IgD-negative memory B cell (primary cell): ENCODE data around the gene SCN4B. TPM values are rescaled to one million over a fixed set of nuclear protein-coding genes. Genes with fewer than 3 reads are reported as not detected.
A peak's percentile ranks its signal among the peaks of the same experiment; 100 is the strongest.

Source experiments
- H3K27ac Mint-ChIP-seq, 3 donors: one replicate each; pipeline ENCODE4 v1.8.0; 2020 to 2022; ENCODE audit warnings: mild to moderate bottlenecking in 3 of 3, mixed read lengths in 3 of 3, moderate library complexity in 1 of 3
- H3K27me3 Mint-ChIP-seq: one replicate; pipeline ENCODE4 v1.8.0; 2021; ENCODE audit warnings: mixed read lengths
- H3K36me3 Mint-ChIP-seq: one replicate; pipeline ENCODE4 v1.8.0; 2020; ENCODE audit warnings: mild to moderate bottlenecking, mixed read lengths
- H3K4me1 Mint-ChIP-seq, 3 donors: one replicate each; pipeline ENCODE4 v1.8.0; 2020 to 2022; ENCODE audit warnings: mixed read lengths in 3 of 3, mild to moderate bottlenecking in 1 of 3
- H3K4me3 Mint-ChIP-seq, 4 donors: one replicate each; pipeline ENCODE4 v1.8.0; 2020 to 2022; ENCODE audit warnings: mild to moderate bottlenecking in 4 of 4, mixed read lengths in 4 of 4, moderate library complexity in 3 of 4
- H3K9me3 Mint-ChIP-seq, 3 donors: one replicate each; pipeline ENCODE4 v1.8.0; 2020 to 2021; ENCODE audit warnings: mixed read lengths in 3 of 3, mild to moderate bottlenecking in 1 of 3
- polyA plus RNA-seq: library from polyadenylated mRNA; unstranded; fragments of 300-500 nt; fragmentation: Illumina TruSeq; gene quantifications from one replicate; pipeline ENCODE4 v1.2.3, GENCODE V29; 2021

Gene SCN4B
- polyA plus RNA-seq, 1 donor from 2014 or later: not detected

- peaks cover 37% of the 10 kb centered on the region for H3K27me3 Mint-ChIP-seq
- H3K36me3 Mint-ChIP-seq: peaks cover 3% of the 10 kb centered on the region
- no peaks in the 10 kb centered on the region for H3K9me3 Mint-ChIP-seq
- peaks cover 0 to 7% (median 3%) of the 10 kb centered on the region in 3 donors for H3K4me1 Mint-ChIP-seq
- H3K4me3 Mint-ChIP-seq: no peak overlapping the region
- no peak overlapping the region for H3K27ac Mint-ChIP-seq
Observed at GRCh38 chr11:118149493-118149892, 3.1 kb downstream of the SCN4B start.

- peak overlapping the region in 1 of 4 donors; percentile 43 for H3K4me3 Mint-ChIP-seq
- H3K9me3 Mint-ChIP-seq: no peaks in the 10 kb centered on the region
- peaks cover 0 to 5% (median 3%) of the 10 kb centered on the region in 3 donors for H3K4me1 Mint-ChIP-seq
- peaks cover 36% of the 10 kb centered on the region for H3K27me3 Mint-ChIP-seq
- no peak overlapping the region for H3K27ac Mint-ChIP-seq
- peaks cover 3% of the 10 kb centered on the region for H3K36me3 Mint-ChIP-seq
Observed at GRCh38 chr11:118148856-118149255, 3.8 kb downstream of the SCN4B start.

- Mint-ChIP-seq H3K9me3 (no peaks in the 10 kb centered on the region), H3K27ac (no peak overlapping the region)
Observed at GRCh38 chr11:118148240-118148639, 4.4 kb downstream of the SCN4B start.

GRCh38 chr11:118147502-118147901 lies 5.1 kb downstream of the SCN4B start:
- H3K27ac Mint-ChIP-seq: no peak overlapping the region
- no peaks in the 10 kb centered on the region for H3K9me3 Mint-ChIP-seq
- peaks cover 3% of the 10 kb centered on the region for H3K36me3 Mint-ChIP-seq
- H3K4me1 Mint-ChIP-seq: peaks cover 0 to 4% (median 3%) of the 10 kb centered on the region in 3 donors
- H3K27me3 Mint-ChIP-seq: peaks cover 41% of the 10 kb centered on the region
- peak overlapping the region in 2 of 4 donors; percentile 34 to 39 for H3K4me3 Mint-ChIP-seq

More at GRCh38 chr11:118148240-118148639, 4.4 kb downstream of the SCN4B start:
- Mint-ChIP-seq H3K27me3 (peaks cover 34% of the 10 kb centered on the region), H3K4me3 (peak overlapping the region in 1 of 4 donors; percentile 43), H3K36me3 (peaks cover 3% of the 10 kb centered on the region), H3K4me1 (peaks cover 0 to 5% (median 3%) of the 10 kb centered on the region in 3 donors)

- Mint-ChIP-seq H3K4me1 (peaks cover 0 to 4% (median 3%) of the 10 kb centered on the region in 3 donors), H3K4me3 (peak overlapping the region; percentile 48 to 87 (median 70)), H3K27ac (no peak overlapping the region), H3K27me3 (peaks cover 45% of the 10 kb centered on the region), H3K9me3 (no peaks in the 10 kb centered on the region), H3K36me3 (peaks cover 3% of the 10 kb centered on the region)
Observed at GRCh38 chr11:118146554-118146953, 6.1 kb downstream of the SCN4B start.

GRCh38 chr11:118145285-118146227 lies 7.1 kb downstream of the SCN4B start:
- peak overlapping the region; percentile 73 to 89 (median 85) for H3K4me3 Mint-ChIP-seq
- peaks cover 44% of the 10 kb centered on the region for H3K27me3 Mint-ChIP-seq
- H3K36me3 Mint-ChIP-seq: peaks cover 3% of the 10 kb centered on the region
- H3K27ac Mint-ChIP-seq: no peak overlapping the region
- H3K9me3 Mint-ChIP-seq: no peaks in the 10 kb centered on the region
- H3K4me1 Mint-ChIP-seq: peaks cover 0 to 4% (median 3%) of the 10 kb centered on the region in 3 donors

GRCh38 chr11:118144301-118145268 lies 8.0 kb downstream of the SCN4B start:
- Mint-ChIP-seq H3K4me3 (peak overlapping the region in 3 of 4 donors; percentile 73 to 84 (median 83)), H3K27me3 (peaks cover 49% of the 10 kb centered on the region), H3K4me1 (peaks cover 0 to 4% (median 3%) of the 10 kb centered on the region in 3 donors), H3K9me3 (no peaks in the 10 kb centered on the region), H3K27ac (no peak overlapping the region), H3K36me3 (peaks cover 3% of the 10 kb centered on the region)

GRCh38 chr11:118143661-118144185 lies 8.9 kb downstream of the SCN4B start:
- Mint-ChIP-seq H3K4me1 (peaks cover 0 to 4% (median 3%) of the 10 kb centered on the region in 3 donors), H3K9me3 (no peaks in the 10 kb centered on the region), H3K27ac (no peak overlapping the region), H3K36me3 (peaks cover 3% of the 10 kb centered on the region), H3K4me3 (no peak overlapping the region), H3K27me3 (peaks cover 53% of the 10 kb centered on the region)

GRCh38 chr11:118142809-118143208 lies 9.8 kb downstream of the SCN4B start:
- H3K4me3 Mint-ChIP-seq: no peak overlapping the region
- no peak overlapping the region for H3K27ac Mint-ChIP-seq
- peaks cover 3% of the 10 kb centered on the region for H3K36me3 Mint-ChIP-seq
- no peaks in the 10 kb centered on the region for H3K9me3 Mint-ChIP-seq
- H3K27me3 Mint-ChIP-seq: peaks cover 53% of the 10 kb centered on the region
- peaks cover 0 to 4% (median 3%) of the 10 kb centered on the region in 3 donors for H3K4me1 Mint-ChIP-seq

GRCh38 chr11:118142081-118142480 lies 10.5 kb downstream of the SCN4B start:
- H3K4me3 Mint-ChIP-seq: no peak overlapping the region
- H3K4me1 Mint-ChIP-seq: peaks cover 0 to 4% (median 3%) of the 10 kb centered on the region in 3 donors
- H3K27me3 Mint-ChIP-seq: peaks cover 53% of the 10 kb centered on the region
- no peaks in the 10 kb centered on the region for H3K36me3 Mint-ChIP-seq
- H3K9me3 Mint-ChIP-seq: no peaks in the 10 kb centered on the region
- H3K27ac Mint-ChIP-seq: peak overlapping the region in 1 of 3 donors; percentile 51

- Mint-ChIP-seq H3K9me3 (no peaks in the 10 kb centered on the region), H3K27ac (no peak overlapping the region), H3K4me1 (peaks cover 0 to 1% (median 0%) of the 10 kb centered on the region in 3 donors), H3K36me3 (no peaks in the 10 kb centered on the region), H3K4me3 (no peak overlapping the region), H3K27me3 (peaks cover 50% of the 10 kb centered on the region)
Observed at GRCh38 chr11:118139578-118139977, 13.0 kb downstream of the SCN4B start.

GRCh38 chr11:118138839-118139420 lies 13.7 kb downstream of the SCN4B start:
- H3K27ac Mint-ChIP-seq: no peak overlapping the region
- no peaks in the 10 kb centered on the region for H3K36me3 Mint-ChIP-seq
- H3K4me1 Mint-ChIP-seq: peaks cover 0 to 1% (median 0%) of the 10 kb centered on the region in 3 donors
- no peak overlapping the region for H3K4me3 Mint-ChIP-seq
- no peaks in the 10 kb centered on the region for H3K9me3 Mint-ChIP-seq
- peaks cover 47% of the 10 kb centered on the region for H3K27me3 Mint-ChIP-seq

GRCh38 chr11:118136801-118137200 lies 15.8 kb downstream of the SCN4B start:
- H3K27ac Mint-ChIP-seq: no peak overlapping the region
- no peaks in the 10 kb centered on the region for H3K36me3 Mint-ChIP-seq
- H3K9me3 Mint-ChIP-seq: no peaks in the 10 kb centered on the region
- H3K27me3 Mint-ChIP-seq: peaks cover 33% of the 10 kb centered on the region
- no peaks in the 10 kb centered on the region for H3K4me1 Mint-ChIP-seq
- no peak overlapping the region for H3K4me3 Mint-ChIP-seq

- H3K9me3 Mint-ChIP-seq: no peaks in the 10 kb centered on the region
- peaks cover 30% of the 10 kb centered on the region for H3K27me3 Mint-ChIP-seq
- no peak overlapping the region for H3K4me3 Mint-ChIP-seq
- H3K27ac Mint-ChIP-seq: no peak overlapping the region
- H3K4me1 Mint-ChIP-seq: no peaks in the 10 kb centered on the region
- no peaks in the 10 kb centered on the region for H3K36me3 Mint-ChIP-seq
Observed at GRCh38 chr11:118136341-118136740, 16.3 kb downstream of the SCN4B start.
